ENCODE data around the gene P2RY12. TPM values are rescaled to one million over a fixed set of nuclear protein-coding genes. Genes with fewer than 3 reads are reported as not detected.
A peak's percentile ranks its signal among the peaks of the same experiment; 100 is the strongest.

Gene P2RY12
- total RNA-seq, 1 donor from 2014 or later, result 17.5 TPM

DNA sequence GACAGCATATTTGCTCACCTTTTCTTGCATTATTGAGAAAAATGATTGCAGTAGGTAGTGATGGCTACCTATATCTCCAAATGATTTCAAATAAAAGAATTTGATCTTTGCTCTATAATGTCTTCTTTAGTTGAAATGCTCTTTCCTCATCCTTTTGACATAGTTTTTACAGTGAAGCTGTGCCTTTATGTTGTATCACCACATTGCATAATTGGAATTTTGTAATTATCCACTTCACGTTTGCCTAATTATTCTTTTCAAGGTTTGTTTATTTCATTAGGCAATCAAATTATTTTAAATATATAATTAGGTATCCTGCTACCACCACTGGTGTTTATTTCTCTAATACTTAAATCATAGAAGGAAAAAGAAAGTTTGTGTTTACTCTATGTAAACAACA lies 33.9 kb downstream of the P2RY12 start:
- FAIRE-seq, result no peak
- DNase-seq (ENCODE audit: low spot score in 2 of 2), result no peak

DNA sequence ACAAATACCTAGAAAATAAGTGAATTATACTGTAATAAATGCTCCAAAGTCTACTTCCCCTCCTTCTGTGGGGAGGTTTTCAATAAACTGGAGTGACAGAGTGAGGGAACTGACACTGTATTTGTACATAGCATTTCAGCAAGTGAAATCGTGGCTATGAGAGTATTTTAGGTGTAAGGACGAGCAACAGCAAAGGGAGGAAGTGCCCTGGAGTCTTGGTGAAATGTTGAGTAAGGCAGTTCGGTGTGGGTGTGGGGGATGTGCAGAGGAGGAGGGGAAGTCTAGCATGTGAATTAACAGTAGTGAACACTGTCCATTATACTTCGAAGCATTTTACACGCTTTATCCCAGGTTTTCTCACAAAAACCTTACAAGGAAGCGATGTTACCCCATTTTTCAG lies 37.1 kb downstream of the P2RY12 start:
- no peak for FAIRE-seq

DNA sequence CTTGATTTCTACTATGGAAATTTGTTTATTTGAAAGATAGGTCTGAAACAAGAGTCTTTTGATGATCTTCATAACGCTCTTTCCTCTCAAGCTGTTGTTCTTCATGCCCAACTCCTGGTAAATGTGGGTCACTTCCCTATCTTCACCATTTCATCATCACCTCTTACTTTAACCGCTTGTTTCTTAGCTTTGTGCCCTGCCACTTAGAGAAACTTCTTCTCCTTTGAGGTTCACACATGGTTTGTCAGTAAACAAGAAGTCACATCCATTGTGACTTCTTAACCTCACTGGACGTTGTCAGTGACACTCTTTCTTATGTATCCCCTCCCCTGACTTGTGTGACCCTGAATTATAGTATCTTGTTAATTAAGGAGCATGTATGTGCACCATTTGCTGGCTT lies 38.3 kb downstream of the P2RY12 start:
- no peak for FAIRE-seq
- DNase-seq (ENCODE audit: low spot score in 2 of 2), result no peak

More for the DNA sequence above, 37.1 kb downstream of the P2RY12 start:
- DNase-seq (ENCODE audit: low spot score in 2 of 2), result no peak

DNA sequence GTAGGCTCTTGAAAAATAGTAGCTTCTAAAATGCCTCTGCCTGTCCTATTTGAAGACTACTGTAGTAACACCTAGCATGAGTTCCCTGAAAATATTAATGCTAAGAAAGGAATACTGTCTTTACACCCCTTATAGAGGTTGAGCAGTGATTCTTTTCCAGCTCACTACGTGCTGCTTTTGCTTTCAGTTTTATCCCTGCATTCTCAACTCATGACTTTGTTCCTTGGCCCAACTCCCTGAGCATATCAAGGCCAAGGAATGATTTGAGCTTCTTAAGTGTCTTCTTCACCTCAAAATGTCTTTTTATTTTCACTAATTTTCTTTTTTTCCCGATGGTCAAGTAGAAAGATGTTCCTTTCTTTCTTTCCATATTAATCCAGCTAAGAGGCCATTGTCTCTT lies 38.7 kb downstream of the P2RY12 start:
- DNase-seq (ENCODE audit: low spot score in 2 of 2), result no peak
- no peak for FAIRE-seq

DNA sequence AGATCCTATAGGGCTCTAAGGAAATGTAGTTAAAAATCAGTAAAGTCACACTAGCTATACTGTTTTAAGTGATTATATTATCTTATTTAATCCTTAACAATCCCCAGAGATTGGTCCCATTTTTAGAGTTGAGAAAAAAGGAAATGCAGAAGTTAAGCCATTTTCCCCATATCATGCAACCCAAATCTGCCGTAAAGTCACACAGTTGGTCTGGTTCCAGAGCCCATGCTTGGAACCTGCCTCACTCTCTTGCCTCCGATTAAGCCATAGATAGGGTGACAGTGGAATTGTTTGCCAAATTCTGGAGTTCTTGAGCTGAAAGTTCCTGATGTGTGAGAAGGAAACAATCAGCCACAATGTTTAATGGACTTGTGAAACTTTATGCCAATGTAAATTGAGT lies 52.9 kb downstream of the P2RY12 start:
- FAIRE-seq (no peak), DNase-seq (ENCODE audit: low spot score in 2 of 2) (no peak)

DNA sequence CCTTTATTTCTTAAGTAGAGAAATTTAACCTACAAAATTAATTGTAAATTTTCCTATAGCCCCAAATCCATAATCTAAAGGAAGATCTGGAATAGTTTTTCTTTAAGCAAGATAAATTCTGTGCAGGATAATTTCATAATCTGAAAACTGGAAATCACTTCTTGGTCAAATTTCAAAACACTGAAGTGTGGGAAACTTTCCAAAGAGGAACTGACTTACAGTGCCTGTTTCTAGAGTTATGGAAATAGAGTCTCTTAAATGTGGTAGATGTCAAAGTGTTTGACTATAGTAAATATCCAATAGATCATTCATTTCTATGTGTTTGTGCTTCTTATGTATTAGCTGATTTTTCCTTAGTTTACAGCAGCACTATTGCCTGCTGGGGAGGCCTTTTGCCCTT lies 53.7 kb downstream of the P2RY12 start:
- FAIRE-seq, result no peak

DNA sequence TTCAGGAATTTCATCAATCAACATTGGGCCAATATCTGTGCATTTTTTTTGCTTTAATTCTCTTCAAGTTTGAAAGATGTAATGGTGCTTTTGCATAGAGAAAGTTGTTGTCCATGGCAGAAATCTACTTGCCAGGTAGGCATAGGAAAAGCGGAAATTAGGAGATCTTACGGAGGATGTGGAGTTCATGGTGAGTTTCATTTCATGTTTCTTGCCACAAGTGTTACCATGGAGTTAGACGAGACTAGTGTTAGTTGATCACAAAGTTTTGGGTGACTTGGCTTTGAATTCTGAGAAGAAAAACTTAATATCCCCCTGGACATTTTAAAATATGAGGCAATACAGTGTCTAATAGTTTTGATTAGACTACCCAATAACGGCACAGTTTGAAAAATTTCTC lies 54.2 kb downstream of the P2RY12 start:
- DNase-seq (ENCODE audit: low spot score in 2 of 2), result no peak
- FAIRE-seq, result no peak

More for the DNA sequence above, 53.7 kb downstream of the P2RY12 start:
- DNase-seq (ENCODE audit: low spot score in 2 of 2), result no peak

DNA sequence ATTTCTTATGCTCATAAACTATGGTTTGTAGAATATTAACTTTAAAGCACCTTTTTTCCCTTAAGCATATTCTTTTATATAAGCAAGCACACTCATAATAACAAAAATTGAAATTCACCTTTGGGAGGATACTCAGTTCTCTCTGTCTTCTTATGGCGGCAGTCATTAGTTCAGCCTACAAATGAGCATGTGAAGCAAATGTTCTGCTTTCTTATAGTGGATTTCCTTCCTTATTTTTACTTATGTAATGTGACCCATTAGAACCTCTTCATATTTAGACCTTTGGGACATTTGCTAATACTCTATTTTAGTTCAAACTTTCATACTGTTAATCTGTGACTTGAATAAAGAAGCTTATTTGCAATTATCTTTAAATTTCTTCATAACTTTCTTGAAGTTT lies 55.2 kb downstream of the P2RY12 start, which contains the start of gene P2RY13:
Gene P2RY13 (minus strand): TSS at position 187 of the 400 bp plus-strand sequence. CDS start 21 bp downstream, at position 166.
- FAIRE-seq, result no peak

DNA sequence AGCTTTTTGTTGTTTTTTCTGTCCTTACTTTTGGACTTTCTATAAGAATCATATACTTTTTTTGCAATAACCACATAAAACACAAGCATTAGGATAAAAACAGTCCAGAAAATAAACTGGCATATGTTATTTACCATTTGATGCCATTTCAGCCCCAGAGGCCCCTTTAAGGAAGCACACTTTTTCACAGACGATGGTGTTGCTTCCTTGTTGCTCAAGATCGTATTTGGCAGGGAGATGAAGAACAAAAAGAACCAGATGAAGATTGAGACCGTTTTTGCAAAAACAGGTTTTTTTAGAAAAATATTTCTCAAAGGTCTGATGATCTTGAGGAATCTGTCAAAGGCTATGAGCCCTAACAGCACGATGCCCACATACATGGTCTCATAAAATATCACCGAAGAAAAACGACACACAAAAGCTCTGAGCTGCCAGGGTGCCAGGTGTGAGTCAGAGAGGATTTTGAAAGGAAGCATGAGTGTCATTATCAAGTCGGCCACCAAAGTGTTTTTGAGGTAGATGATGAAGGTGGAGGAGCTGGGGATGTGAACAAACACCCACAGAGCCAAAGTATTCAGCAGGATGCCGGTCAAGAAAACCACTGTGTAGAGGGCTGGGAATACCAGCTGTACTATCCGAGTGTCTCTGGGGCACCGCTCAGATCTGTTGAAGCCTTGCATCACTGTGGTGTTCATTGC lies 56.1 kb downstream of the P2RY12 start:
- DNase-seq (ENCODE audit: low spot score in 2 of 2), result no peak
- FAIRE-seq, result no peak

More for the DNA sequence above, 55.2 kb downstream of the P2RY12 start, which contains the start of gene P2RY13:
- DNase-seq (ENCODE audit: low spot score in 2 of 2), result no peak

DNA sequence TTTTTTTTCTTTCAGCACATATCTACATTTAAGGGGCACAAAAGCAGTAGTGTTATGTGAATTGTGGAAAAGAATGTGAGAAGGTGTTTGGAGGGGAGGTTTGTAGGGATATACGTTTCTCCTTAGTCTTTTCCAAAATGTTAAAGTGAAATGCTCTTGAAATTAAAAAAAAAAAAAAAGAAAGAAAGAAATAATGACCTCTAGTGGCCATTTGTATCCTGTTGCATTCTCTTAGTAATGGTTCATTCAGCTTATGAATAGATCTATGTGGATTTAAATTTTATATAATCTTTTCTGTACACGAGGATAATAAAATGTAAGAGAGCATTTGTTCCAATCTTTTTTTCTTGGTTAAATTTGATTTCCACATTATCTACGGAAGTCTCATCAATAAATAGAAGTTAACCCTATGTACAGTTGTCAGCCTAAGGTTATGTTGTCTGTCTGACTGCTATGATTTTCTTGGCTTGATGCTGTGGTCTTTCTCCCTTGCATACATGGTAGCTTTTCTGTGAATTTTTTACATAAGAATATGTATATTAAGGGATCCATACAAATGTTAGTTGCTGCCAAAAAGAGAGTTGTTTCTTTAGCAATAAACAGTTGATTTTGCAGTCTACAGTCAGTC lies 56.9 kb downstream of the P2RY12 start:
- FAIRE-seq (peak; percentile 88), DNase-seq (ENCODE audit: low spot score in 2 of 2) (no peak)

DNA sequence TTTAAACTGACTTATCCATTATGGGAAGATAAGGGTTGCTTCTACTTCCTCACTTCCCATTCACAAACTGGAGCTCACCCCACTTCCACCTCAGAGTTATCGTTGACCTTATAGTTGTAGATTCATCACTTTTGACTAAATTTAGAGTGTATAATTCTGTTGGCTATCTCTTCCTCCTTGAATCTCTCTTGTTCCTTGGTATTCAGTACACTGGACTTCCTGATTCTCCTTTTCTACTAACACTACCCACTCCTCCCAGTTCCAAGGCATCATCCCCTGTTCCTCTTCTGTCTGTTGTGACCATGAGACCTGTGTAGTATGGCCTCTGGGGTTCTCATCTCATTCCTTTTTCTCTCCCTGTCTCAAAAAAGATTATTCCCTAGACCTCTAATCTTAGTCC lies 62.0 kb downstream of the P2RY12 start:
- no peak for DNase-seq (ENCODE audit: low spot score in 2 of 2)
- FAIRE-seq, result no peak

DNA sequence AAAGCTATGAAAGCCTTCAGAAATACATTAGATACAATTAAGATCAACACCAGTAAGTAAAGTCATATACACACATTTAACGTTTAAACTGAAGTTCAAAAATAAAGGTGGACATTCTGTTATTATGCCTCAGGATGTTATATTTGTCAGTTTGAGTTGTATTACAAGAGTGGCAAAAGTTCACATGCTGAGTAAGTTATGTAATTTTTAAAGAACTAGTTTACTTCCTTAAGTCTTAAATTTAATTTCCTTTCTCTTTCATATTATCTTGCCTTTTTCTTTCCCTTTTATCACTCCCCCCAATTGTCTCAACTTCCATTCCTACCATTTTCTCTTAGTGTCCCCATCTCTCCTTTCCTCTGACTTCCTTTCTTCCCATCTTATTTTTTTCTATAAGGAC lies 63.0 kb downstream of the P2RY12 start:
- FAIRE-seq, result no peak

DNA sequence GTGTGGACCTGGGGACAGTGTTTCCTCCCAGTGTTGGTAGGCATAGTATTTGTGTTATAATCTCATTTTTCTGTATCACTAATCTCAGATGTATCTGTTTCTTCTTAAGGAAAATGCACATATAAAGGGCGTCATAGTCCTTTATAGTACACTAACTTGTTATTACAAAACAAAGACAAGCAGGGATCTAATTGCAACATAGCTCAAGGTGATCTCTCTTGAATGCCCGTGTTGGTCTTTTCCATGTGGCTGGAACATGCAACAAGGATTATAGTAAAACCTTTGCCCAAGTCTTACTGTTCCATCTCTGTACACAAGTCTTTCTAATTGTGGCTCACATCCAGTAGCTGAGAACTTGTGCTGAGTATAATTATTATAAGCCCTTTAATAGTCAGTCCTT lies 64.4 kb downstream of the P2RY12 start:
- FAIRE-seq (no peak), DNase-seq (ENCODE audit: low spot score in 2 of 2) (no peak)

More for the DNA sequence above, 63.0 kb downstream of the P2RY12 start:
- DNase-seq (ENCODE audit: low spot score in 2 of 2), result no peak

DNA sequence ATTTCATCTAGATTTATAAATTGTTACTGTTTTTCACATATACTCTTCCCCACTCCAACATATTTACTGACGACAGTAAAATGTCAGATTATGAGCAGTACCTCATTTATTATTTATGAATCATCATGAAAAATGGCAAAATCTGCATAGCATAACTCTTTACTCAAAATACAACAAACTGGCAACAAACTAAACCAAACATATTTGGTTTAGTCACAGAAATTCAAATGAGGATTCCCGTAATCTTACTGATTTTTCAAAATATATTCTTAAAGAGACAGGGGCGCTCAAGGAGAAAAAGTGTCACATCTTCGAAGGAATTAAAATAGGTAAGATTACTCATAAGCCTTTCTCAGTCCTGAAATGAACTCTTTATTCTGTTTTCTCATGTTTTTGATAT lies 64.9 kb downstream of the P2RY12 start:
- no peak for DNase-seq (ENCODE audit: low spot score in 2 of 2)
- no peak for FAIRE-seq

DNA sequence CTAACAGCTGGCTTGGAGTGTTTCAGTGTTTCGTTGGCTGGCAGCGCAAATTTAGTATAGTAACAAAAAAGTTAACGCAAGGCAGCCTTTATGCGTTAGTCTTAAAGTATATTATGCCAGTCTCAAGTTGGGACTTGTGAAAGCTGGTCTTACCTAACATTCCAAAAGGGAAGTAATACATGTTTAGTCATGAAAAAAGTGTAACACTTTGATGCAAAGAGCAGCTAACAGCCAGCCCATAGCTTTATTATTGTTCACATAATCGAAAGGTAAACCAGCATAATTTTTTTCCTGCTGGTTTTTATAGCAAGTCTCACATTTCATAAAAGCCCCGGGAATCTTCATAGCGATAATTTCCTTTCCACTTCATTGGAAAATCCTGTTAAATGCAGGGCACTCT lies 65.6 kb downstream of the P2RY12 start:
- FAIRE-seq, result no peak
- DNase-seq (ENCODE audit: low spot score in 2 of 2), result no peak

DNA sequence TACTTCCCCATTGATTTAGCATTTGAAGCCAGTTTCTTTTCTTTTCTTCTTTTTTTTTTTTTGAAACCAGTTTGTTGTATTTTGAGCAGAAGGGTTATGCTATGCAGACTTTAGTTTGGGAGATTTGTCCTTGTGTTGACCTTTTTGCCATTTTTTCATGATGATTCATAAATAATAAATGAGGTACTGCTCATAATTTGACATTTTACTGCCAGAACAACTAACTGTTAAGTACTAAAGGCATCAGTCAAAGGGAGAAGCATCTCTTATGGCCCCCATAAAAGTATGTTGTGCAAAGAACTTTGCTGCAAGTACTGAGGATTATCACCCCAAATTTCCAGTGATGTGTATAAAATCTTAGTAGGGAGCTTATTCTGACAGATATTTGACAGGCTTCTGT lies 66.2 kb downstream of the P2RY12 start:
- DNase-seq (ENCODE audit: low spot score in 2 of 2) (no peak), FAIRE-seq (no peak)

DNA sequence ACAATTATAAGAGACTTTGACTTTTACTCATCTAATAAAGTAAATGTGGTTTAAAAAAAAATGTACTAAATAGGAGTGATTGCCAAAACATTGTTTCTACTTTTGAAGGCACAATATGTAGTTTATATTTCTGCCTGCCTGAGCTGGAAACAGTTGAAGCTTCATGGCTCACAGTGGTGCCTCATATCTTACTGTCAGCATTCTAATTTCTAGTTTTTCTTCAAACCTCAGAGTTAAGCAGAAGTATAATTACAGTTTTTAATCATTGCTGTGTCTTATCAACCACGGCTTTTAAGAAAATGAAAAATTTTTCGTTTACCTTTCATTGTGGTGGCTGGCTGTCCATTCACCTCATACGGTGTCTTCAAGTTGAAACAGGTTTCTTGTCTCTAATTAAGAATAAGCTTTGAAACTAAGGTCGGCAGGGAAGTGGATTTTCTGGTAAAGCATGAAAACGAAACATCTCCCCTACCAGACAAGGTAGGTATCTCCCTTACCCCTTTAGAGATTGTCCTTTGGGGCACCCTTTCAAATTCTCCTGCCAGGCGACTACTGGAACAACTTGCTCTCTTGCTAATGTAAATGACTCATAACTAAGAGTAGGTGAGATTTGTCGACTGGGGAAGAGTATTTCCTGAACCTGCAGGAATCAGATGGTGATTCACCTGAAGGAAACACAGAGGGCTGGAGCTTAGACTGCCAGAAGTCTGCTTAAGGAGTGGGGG lies 68.1 kb downstream of the P2RY12 start, which contains the start of gene GPR87:
Gene GPR87 (minus strand): TSS at position 554 of the 725 bp plus-strand sequence. CDS start 16,720 bp downstream, outside the sequence.
- no peak for DNase-seq (ENCODE audit: low spot score in 2 of 2)
- no peak for FAIRE-seq

DNA sequence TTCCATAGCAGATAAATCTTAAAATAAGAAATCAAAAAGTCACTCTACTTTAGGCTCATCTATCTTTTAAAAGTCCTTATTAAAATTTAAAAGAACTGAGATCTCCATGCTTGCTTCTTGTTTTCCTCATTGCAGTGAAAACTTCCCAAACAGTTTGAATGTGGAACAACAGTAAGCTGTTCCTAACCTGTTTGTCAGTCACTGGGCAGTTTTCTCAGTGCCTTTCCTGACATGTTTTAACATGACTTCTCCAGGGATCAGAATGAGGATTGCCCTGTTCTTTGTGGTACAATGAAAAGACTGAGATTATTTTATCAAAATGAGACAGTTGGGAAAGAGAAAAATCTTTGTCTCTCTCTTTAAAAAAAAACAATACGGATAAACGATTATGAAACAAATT lies 68.7 kb downstream of the P2RY12 start:
- FAIRE-seq, result no peak

DNA sequence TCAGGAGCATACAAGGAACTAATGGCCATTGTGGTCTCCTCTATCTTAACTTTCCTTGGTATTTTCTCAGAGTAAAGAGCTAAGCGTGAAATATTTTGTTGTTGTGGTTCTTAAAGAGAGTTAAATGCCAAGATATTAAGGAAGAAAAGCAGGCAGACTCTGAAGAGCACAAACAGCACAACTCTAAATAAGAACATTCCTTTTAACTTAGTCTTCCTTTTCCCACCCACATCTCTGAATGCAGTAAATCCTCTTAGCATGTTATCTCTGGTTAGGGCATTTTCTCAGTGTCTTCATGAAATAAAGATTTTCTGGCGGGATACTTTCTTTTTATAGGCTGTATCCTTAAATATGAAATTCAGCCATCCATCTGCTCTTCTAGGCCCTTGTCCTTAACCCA lies 69.4 kb downstream of the P2RY12 start:
- DNase-seq (ENCODE audit: low spot score in 2 of 2) (no peak), FAIRE-seq (no peak)

More for the DNA sequence above, 68.7 kb downstream of the P2RY12 start:
- DNase-seq (ENCODE audit: low spot score in 2 of 2), result no peak

DNA sequence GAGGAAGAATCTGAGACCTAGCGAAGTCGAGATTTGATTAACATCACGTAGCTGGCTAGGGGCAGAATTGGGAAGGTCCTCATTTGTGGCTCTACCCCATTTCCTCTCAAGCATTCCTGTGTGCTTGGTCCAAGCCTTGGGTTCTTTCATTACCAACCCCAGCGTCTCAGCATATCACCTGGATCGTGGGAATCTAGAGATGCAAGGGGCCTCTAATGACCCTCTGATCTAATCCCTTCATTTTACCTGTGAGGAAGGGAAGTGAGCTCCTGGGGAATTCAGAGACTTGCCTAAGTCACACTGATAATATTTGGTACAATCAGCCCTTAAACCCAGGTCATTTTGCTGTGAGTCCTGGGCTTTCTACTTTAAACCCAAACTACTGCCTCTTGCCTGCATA lies 70.0 kb downstream of the P2RY12 start:
- FAIRE-seq, result no peak

DNA sequence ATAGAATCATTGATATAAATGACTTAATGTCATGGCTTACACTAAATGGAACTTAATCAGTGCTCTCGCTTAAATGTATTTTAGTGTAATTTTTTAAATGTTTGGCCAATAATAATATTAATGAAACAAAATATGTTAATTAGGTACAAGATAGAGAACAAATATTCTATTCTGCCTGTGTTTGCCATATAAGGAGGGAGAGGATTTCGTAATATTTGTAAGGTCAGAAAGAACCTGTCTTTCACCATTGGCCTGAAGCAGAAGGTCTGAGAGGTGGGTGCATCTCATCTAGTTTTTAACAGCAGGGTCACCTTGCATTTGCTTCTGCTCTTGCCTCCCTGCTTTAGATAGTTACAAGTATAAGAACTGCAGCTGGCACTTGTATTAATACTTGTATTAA lies 70.4 kb downstream of the P2RY12 start:
- FAIRE-seq (no peak), DNase-seq (ENCODE audit: low spot score in 2 of 2) (no peak)

More for the DNA sequence above, 70.0 kb downstream of the P2RY12 start:
- DNase-seq (ENCODE audit: low spot score in 2 of 2), result no peak

Measured in frontal cortex (tissue), 4 donors.